HT1080 (cell line): ENCODE data around the gene FARS2. TPM values are rescaled to one million over a fixed set of nuclear protein-coding genes. Genes with fewer than 3 reads are reported as not detected.

Source experiments
- DNase-seq: peaks from one replicate; pipeline ENCODE4 v3.0.0-alpha.2; 2015; ENCODE audit warnings: low read depth
- total RNA-seq: library from RNA; depleted of rRNA; stranded (reverse); fragments of >200 nt; shearing (Covaris generic); gene quantifications from 2 replicates; pipeline ENCODE4 v1.2.3, GENCODE V29; 2014

Gene FARS2
- total RNA-seq, 1 experiment from 2014 or later = 19.2 TPM

- no peak for DNase-seq
These were observed 457.1 kb downstream of the FARS2 start for GRCh38 chr6:5718231-5718947.

- DNase-seq = no peak
These were observed 462.8 kb downstream of the FARS2 start for GRCh38 chr6:5723841-5724691.

GRCh38 chr6:5724911-5725310, 463.6 kb downstream of the FARS2 start:
- DNase-seq = no peak

- no peak for DNase-seq
These were observed 465.8 kb downstream of the FARS2 start for GRCh38 chr6:5726976-5727718.

- no peak for DNase-seq
These were observed 467.2 kb downstream of the FARS2 start for GRCh38 chr6:5728351-5729079.

DNA sequence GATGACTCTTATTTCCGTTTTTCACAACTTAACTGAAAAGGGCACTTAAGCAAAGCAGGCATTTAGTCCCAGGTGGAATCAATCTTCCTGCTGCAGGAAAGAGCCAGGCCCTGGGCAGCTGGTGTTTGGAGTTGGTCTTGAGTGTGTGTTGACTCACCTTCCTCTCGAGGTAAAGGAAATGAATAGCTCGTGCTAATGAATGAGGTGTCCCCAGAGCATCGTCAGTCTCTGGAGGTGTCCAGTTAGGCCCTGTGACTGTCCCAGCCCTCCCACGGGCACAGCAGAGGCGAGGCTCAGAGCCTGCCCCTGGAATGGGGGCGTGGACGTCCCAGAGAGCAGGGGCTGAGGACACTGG, 467.7 kb downstream of the FARS2 start:
- peak; percentile 96 for DNase-seq

DNA sequence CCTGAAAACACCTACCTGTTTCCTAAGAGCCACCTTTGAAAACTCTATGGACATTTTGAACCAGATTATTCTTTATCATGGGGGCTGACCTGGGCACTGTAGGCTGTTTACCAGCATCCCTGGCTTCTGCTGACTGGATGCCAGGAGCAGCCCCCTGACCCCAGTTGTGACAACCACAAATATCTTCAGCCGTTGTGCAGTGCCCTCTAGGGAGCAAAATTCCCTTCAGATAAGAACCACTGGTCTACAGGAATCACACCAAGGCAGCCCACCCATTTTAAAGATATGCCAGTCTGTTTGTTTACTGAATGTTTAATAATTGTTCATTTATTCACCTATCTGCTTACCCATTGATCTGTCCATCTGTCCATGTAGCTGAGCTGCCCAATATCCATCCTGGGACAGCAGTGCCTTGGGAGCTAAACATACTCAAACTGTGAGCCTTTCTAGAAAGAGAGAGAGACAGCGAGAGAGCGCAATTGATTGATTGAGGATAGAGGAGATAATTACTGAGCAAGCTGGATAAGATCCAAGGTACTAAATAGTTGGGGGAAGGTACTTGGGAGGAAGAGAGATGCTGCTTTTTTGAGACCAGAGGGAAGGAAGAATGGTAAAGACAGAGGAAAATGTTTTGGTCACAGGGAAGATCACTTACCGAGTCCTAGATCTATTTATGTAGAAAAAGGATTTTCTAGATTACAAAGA, 468.7 kb downstream of the FARS2 start:
- no peak for DNase-seq

DNA sequence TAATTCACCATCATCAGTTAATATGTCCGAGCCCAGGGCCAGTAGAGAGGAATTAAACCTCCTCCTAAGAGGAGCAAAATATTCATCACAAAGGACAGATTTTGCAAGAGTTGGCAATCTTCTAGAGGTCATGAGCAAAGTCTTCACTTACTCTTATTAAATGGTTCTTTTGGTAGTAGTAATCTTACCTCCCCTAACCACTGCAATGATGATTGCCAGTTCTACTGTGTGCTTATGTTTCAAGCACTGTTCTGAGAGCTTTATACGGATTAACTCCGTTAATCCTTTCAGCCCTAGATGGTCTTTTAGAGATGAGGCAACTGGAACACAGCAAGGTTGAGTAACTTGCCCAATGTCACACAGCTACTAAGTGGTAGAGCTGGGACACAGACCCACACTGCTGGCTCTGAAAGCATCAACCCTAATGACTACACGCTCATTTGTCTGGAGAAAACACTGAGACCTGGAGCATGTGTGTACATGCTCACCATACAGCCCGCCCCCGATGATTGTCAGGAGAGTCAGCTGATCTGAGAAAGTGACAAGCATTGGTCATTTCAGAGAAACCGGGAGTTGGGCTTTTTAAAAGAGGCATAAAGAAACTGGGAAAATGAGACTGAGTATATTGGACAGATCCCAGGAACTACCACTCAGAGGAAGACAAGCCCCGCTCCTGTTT, 469.4 kb downstream of the FARS2 start:
- no peak for DNase-seq

DNA sequence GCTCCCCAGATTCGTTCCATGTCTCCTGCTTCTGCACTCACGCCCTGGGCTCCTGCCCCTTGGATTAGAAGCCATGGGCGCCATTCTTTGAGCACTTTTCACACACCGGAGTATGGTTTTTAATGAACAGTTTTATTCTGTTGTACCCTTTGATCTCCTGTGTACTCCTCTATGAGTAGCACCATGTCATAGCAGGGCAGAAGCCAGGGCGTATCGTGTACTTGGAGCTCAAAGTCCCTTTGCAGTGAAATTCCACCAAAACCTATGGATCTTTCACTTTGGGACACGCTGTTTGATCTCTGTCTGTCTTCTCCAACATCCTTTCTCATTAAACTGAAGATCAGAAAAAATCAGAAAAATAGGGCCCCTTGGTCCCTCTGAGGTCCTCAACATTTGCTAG, 470.1 kb downstream of the FARS2 start:
- DNase-seq = no peak

GRCh38 chr6:5732496-5732895, 471.2 kb downstream of the FARS2 start:
- no peak for DNase-seq

DNA sequence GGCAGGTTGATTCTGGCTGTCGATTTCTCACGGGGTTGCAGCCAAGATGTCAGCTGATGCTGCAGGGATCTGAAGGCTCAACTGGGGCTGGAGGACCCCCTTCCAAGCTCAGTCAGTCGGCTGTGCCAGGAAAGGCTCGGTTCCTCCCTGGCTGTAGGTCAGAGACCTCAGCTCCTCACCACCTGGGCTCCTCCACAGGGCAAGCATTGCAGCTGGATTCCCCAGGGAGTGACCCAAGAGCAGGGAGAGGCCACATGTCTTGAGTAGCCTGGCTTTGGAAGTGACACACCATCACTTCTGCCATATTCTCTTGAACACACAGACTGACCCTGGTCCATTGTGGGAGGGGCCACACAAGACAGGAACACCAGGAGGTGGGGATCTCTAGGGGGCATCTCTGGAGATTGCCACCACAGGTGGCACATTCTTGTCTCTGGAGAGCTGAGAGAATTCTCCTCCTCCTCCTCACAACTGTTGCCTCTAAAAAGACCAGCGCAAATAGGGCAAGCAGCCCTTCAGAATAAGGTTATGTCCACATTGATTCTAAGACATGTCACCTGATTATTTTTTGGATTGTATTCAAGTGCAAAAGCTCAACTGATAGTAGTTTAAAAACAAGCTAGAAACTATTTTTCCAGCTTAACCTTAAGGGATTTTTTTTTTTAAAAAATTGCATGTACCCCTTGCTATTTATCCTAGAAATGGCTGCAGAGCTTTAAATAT, 474.9 kb downstream of the FARS2 start:
- no peak for DNase-seq

DNA sequence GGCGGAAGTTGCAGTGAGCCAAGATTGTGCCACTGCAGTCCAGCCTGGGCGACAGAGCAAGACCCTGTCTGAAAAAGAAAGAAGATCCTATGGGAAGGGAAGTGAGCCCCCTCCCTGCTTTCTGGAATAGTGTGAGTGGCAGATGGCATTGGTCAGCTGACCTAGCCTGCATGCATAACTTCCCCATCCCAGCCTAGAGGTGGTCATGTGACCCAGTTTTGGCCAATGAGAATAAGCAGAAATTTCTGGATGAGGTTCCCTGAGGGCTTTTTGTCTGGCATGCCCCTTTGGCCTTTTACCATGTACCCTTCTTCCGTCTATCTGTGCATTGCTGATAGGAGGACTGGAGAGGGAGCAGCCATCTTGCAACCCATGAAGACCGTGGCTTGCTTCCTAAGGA, 476.1 kb downstream of the FARS2 start:
- DNase-seq = no peak

- no peak for DNase-seq
These were observed 476.9 kb downstream of the FARS2 start for GRCh38 chr6:5738211-5738610.

GRCh38 chr6:5744497-5744896, 483.2 kb downstream of the FARS2 start:
- DNase-seq = no peak

DNA sequence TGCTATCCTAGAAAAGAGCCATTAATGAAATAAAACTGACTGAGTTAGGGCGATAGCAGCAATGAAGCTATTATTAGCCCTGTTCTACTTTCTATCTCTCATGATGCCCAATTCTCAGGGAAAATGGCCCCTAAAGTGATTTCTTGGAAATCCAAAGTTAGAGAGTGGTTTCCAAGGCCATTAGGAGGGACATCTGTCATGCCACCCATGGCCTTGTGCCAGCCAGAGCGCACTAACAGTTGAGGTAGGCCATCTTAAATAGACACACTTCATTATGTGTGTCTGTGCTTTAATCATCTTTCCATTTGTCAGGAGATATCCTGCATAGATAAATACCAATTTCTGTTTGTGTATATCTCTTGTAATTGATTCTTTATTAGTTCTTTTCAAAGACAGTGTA, 483.8 kb downstream of the FARS2 start:
- DNase-seq = no peak

- DNase-seq = no peak
These were observed 484.9 kb downstream of the FARS2 start for GRCh38 chr6:5746053-5746758.

- no peak for DNase-seq
These were observed 485.4 kb downstream of the FARS2 start for GRCh38 chr6:5746759-5747130.

DNA sequence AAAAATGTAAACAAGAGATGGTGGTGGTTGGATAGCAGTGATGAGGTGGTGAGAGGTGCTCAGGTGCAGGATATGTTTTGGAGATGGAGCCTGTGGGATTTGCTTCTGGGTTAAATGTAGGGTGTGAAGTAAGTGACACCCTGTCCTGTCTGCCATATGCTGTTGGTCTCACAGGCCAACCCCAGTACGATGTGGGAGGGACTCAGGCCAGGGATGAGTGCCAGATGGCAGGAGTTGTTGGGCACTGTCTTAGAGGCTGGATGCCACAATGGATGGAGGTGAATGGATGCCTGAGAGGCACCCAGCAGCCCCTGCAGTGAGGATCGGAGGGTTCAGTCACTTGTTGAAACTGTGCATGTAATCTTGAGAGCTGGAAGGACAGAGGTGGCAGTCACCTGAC, 486.1 kb downstream of the FARS2 start:
- DNase-seq = no peak
